SKM-1 (cell line): Measurements from ENCODE around the gene CFAP221.

Source experiments
- DNase-seq: peaks from one replicate; lab custom pipeline; 2025; ENCODE audit not compliant: unreplicated experiment; lab: John Stamatoyannopoulos, UW

The CFAP221 gene

DNA sequence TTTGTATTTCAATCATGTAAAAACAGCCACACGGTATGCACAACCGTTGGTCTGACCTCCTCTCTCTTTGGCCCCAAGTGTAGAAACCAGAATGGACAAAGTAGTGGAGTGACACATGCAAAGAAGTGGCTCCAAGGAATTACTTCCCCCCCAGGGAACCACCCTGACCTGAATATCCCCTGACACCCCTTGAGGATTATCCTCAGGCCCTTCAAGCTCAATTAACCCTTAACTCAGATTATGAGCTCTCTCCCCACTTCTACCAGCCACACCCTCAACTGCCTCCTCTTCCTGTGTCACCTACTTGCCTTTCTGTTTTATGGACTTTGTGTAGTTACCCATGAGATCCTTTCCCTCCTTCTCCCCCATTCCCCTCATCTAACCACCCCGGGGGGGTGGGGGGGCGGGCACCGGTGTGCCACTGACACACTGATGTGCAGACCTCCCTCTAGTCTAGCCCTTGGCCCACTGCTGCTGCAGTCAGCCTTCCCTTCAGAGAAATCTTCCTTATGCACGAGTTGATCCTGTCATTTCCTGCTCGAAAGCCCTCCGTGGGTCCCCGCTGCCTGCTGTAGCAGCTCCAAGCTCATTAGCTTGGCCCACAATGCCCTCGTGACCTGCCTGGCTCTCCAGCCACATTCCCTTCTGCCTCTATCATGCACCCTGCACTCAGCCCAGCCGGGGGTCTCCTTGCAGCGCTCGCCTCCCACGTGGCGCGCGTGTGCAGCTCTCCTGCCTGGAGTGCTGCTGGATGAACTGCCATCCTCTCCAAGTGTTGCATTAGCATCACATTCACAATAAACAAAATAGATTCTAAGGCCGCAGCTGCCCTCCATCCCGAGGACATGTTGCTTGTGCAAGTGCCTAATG, 94.7 kb downstream of the CFAP221 start:
- DNase-seq = no peak

DNA sequence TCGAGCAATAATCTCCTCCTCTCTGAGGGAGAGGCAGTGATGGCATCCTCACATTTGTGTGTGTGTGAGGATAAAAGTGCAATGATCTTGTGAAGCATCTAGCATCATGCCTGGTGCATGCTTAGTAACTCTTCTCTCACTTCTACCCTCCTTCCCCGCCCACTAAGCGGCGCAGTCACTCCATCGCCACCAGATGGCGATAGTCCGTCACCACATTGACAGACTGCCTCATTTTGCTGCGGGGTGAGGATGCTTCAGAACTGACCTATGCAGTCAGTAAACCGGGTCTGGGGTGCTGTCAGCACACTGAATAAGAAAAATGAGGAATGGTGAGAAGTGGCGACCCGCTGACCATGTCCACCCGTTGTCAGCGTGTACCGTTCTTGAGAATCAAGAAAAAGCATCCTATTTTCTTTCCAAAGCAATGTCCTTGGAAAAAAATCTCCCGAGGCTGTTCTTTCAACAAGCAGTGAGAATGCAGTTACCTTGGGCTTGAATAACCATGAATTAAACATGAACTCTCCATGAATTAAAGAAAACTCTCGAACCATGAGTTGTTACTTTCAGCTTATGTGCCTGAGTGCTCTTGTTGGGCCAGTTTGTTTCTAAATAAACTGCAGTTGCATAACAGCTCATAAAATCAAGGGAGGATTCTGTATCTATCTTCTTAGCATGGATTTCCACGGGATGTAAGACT, 97.5 kb downstream of the CFAP221 start:
- peak; percentile 69 for DNase-seq

DNA sequence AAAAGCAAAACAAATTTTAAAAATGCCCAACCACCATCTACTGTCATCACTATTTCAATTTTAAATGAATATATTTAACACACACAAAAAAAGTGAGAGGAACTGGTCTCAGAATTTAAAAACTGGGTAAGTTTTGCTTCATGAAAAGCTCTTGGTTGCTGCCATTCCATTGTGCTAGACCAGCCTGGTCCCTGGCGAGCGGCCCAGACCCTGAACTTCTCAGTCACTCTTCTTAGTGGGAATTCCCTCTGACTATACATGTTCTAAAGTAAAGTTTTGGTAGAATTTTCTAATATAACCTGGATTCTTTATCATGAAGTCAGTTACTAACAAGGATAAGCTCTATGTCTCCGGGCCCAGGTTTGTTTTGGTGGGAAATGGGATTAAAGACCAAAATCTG, 99.9 kb downstream of the CFAP221 start:
- DNase-seq = no peak

DNA sequence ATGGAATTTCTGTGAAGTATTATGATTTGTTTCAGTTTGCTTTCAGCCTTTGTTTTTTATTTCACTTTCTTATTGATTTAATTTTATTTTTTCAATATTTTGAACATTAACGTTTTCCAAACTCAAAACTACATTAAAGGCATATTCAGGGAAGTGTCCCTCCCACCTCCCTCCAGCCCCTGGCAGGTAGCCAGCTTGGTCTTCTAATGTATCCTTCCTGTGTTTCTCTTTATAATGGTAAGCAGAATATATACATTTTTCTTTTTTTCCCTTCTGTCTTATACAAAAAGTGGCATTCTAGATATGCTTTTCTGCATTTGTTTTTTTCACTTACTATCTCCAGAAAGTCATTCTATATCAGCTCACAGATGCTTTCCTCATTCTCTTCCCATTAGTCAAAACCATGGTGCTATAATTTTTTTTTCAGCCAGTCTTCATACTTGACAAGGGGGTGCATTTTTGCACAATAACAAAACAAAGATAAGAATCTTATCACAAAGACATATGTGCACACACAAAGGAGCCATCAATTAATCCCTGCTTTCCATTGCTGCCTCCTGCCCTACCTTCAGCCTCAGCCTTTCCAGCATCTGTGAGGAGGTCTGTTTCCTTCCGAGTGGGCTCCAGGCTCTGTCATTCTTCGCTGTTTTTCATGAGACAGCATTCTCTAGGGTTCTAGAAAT, 101.1 kb downstream of the CFAP221 start:
- DNase-seq = no peak

DNA sequence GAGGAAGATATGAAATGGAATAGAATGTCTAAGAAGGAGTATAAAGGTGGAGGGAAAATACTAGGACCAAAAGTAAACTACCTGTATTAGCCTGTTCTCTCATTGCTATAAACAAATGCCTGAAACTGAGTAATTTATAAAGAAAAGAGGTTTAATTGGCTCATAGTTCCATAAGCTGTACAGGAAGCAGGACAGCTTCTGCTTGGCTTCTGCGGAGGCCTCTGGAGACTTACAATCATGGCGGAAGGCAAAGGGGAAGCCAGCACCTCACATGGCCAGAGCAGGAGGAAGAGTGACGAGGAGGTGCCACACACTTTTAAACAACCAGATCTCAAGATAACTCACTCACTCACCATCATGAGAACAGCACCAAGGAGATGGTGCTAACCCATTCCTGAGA, 101.9 kb downstream of the CFAP221 start:
- no peak for DNase-seq

DNA sequence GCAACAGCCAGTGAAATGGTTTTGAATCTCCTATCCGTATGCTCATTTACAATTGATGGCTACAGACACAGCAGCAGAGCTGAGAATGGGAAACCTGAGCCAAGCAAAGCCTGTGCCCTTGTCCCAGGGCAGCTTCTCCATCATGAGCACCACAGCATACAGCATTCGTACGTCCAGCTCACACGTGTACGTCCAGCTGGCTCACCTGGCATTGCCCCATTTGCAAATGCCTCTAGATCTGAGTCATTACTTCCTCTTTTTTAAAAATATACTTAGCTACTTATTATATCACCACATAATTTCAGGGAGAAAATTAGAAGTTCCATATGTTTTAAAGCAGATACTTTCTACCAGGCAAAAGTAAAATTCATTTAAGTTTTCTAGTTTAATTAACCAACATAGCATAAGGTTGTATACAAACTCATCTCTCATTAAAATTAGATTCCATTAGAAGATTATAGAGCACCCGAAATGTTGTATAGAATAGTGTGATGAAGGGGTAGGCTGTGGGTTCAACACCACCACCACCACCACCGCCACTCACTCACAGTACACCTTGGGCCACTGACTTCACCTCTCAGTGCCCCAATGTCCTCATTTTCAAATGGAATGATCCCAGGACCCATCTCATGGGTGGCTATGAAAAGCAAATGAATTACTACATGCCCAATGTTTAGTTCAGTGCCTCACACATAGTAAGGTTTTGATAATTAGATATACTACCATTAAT, 103.4 kb downstream of the CFAP221 start:
- DNase-seq = no peak

DNA sequence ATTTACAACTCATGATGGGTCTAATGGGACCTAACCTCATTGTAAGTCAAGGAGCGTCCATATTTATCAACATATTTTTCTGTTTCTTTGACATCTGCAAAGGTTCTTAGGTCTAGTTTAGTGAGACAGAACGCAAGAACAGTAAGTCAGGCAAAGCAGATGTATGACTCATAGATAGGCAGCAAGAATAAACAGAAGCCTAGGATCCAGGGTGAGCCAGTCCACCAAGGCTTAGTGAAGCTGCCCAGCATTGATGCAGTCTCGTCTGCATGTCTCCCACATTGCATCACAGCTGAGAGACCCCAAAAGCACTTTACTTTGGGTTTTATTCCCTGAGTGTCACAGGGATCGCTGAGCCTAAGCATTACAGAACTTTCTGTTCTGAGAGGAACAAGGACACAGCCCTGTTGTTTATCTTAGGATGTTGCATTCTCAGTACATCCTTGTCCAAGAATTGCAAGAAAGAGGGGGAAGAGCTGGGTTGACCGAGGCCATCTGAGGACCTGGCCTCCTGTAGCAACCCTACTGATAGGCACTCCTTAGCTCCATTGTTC, 105.2 kb downstream of the CFAP221 start:
- no peak for DNase-seq

DNA sequence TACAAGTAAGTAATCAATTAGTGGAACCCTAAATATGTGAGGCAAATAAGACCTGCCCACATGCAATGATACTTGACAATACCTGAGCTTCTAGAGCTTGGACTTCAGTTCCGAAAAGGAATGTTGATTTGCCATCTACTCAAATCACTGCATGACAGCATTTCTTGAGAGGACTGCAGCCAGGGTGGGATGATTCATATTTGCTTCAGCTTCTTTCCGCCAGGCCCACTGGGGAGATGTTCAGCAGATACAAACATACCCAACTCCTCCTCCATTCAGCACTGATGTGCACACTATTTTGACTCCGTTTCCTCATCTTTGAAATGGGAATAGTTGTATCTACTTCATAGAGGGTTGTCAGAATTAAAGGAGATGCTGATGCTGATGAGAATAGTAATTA, 106.0 kb downstream of the CFAP221 start:
- no peak for DNase-seq

DNA sequence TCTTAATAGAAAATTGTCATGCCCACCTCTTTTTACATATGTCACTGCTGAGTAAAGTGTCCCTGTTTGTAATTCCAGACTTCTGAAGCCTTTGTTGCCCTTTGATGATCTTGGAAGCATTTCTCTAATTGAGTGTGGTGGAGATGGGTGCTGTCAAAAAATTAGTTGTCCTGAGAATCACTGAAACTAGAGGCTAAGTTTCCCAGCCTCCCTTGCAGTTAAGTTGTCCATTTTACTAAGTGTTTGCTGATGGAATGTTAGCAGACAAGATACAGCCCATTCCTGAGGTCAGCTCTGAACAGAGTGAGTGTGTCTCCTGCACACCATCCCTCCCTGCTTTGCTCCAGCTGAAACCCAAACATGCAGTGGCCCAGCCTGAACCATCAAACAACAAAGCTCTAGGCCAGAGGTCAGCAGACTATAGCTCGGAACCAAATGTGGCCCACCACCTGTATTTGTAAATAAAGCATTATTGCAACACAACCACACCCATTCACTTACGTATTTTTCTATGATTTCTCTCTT, 106.7 kb downstream of the CFAP221 start:
- no peak for DNase-seq

DNA sequence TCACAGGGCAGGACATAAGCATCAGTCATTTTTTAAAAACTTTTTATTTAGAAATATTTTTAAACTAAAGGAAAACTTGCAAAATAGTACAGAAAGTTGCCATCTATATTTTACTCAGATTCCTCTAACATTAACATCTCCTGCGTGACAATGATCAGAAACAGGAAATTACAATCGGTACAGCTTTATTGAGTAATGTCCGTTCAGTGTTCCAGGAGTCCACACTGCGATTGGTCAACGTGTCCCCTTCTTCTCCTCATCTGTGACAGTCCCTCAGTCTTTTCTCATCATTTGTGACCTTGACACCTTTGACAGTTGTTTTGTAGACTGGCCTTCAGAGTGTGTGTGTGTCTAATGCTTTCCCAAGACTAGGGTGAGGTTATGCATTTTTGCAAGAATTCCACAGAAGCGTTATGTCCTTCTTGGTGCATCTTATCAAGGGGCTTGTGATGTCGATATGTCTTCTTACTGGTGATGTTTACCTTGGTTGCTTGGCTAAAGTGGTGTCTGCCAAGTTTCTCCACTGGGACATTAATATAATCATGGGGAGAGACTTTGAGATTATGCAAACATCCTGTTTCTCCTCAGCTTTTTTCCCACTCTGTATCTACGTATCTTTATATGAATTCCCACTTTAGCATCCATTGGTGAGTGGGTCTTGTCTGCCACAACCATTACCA, 113.4 kb downstream of the CFAP221 start:
- no peak for DNase-seq

DNA sequence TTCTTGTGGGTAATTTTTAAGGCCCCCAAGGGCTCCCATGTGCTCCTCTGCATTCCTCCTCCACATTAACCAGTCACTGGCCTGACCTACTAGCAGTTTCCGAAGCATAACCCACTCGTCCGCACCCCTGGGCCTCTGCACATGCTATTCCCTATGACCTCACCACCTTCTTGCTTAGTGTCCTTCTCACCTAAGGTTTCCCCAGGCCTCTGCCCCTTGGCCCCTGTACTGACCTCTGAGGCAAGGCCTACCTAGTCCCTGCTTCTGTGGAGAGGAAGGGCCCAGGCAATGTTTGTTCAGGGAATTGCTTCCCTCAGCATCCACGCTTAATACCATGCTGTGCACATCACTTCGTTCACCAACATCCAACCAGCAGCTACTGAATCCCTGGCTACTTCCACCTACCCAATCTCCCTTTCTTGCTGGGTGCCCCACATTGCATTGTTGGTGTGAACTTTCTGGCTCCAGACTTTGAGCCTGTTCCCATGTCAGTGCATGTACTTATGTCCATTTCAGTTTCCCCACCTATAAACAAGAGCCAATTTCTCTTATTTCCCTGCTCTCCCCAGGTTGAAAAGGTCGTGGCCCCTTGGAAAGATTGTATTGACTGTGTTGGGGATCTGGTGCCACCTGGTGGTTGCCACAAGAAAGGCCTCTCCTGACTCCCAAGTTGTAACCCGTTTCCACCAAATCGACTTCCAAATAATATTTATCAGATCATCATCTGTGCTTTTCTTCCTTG, 115.5 kb downstream of the CFAP221 start:
- peak; percentile 39 for DNase-seq

DNA sequence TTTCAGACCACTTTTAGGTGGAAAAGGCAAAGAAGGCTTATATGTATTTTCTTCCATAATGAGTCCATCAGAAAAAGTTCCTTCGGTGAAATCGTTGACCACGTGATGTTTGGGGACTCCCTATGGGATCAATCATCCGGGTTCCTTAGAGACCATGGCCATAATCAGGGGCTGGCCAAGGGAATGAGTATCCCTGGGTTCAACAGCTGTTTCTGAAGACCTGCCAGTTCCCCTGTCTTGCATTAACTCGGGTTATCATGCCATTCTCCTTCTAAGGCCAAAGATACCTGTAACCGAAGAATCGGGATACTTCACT, 116.1 kb downstream of the CFAP221 start:
- DNase-seq = no peak

DNA sequence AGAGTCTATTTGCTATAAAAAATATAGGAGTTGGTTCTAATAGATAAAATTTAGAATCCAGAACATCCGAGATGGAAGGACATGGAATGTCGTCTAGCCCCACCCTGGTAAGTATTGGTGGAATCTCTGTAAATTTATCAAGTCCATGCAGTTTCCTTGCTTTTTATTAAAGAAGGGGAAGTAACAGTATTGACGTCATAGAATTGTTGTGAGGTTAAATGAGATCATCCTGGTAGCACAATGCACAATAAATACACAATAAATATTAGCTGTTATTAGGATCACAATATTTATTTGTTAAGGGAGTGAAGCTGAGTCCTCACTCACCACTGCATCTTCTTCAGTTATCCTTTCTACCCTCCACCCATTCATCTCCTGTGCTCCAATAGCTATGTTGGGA, 118.0 kb downstream of the CFAP221 start:
- no peak for DNase-seq

DNA sequence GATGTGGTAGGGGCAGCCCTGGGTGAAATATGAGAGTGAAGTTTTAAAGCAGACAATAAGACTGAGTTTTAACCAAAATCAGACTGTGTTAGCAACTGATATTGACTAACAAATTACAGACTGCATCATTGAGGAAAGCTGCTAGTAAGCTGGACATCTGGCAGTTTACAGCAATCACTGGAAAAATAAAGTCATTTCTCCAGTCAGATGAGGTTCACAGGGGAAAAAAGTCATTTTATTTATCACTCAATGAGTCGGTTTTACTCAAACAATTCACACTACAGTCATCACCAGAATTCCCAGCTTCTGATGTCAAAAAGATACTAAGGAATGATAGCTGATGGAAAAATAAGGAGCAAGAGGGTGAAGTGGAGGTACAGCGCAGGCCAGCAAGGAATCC, 124.3 kb downstream of the CFAP221 start:
- DNase-seq = no peak

DNA sequence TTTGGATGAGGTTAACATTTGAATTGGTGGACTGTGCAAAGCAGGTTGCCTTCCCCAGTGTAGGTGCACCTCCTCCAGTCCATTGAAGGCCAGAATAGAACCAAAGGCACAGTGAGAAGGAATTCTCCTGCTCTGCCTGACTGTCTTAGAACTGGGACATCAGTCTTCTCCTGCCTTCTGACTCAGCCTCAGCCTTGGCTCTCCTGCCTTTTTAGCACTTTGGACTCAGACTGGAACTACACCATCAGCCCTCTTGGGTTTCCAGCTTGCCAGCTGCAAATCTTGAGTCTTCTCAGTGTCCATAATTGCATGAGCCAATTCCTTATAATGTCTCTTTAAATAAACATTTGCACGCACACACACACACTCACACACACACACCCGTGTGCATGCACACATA, 126.8 kb downstream of the CFAP221 start:
- DNase-seq = no peak

DNA sequence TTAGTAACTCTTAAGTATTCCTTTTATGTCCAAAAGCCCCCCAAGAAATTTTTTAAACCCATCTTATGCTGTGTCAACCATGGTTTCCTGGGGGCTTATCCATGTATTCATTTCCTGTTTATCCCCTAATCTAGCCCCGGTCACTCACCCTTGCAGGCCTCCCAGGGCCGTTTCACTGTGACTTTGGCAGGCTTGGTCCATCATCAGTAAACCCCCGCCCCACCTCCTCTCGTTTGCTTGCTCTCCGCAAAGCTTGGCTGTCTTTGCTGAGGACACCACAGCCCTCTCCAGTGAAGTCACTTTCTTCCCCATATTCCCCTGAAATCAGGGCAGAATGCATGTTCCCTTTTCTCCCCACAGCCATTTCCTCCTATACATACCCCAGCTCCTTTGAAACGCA, 127.5 kb downstream of the CFAP221 start:
- no peak for DNase-seq

DNA sequence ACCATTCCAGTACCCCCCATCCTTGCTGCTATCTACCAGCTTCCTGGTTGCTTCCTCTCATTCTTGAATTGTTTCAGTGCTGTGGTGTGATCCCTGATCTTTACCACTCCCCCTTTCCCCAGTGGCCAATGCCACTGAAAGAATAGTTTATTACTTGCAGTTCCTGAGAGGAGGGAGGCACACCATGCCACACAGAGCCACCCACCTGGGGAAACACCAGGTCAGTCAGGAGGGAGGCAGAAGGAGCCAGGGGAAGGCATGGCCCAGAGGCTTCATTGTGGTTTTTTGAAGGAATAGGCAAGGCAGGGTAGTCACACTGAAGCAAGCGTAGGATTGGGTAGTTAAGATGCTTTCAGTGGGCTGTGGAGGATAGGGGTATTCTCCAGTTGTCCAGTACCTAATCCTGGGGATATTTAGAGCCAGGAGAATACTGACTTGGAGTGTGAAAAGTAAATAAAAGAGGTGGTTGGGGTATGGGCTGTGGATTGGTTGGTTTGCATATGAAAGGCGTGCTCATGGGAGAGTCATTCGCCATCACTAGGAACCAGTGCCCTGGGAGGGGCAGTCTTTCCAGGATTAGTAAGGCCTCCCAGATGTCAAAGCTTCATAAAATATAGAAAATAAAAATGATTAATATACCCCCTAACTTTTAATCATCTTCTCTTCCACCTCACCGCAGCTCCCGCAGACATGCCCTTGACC, 128.1 kb downstream of the CFAP221 start:
- no peak for DNase-seq

DNA sequence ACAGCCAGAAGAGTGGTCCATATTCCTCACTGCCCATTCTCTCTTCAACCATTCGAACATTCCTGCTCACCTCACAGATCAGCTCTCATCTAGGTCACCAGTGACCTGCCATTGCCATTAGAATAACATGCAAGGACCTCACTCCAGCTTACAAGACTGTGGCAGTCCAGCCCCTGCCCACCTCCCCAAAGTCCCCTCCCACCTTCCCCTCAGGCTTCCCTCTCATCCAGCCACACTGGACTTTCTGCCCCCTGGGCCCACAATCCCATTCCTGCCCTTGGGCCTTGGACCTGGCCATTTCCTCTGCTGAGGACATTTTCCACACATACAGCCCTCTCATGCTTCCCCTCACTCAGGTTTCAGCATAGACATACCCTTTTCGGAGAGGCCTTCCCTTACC, 129.5 kb downstream of the CFAP221 start:
- DNase-seq = no peak
